Neural progenitor cell (in vitro differentiated cells): ENCODE results near the gene KIF26B.

ENCODE experiments used
- EZH2 ChIP-seq: fragments of 200-600 bp; sonication (generic); IDR thresholded peaks from 2 replicates; pipeline ENCODE4 v1.6.1; 2017; ENCODE audit warnings: antibody characterized with exemption, mild to moderate bottlenecking, moderate library complexity
- EZH2phosphoT487 ChIP-seq: fragments of 200-600 bp; sonication (generic); IDR thresholded peaks from 2 replicates; pipeline ENCODE4 v1.6.1; 2017; ENCODE audit warnings: antibody characterized with exemption
- TF ChIP-seq, protein P1 (sequence below): fragments of 200-600 bp; sonication (generic); IDR thresholded peaks from 2 replicates; pipeline ENCODE4 v1.5.1; 2017; ENCODE audit warnings: antibody characterized with exemption, mild to moderate bottlenecking

DNA sequence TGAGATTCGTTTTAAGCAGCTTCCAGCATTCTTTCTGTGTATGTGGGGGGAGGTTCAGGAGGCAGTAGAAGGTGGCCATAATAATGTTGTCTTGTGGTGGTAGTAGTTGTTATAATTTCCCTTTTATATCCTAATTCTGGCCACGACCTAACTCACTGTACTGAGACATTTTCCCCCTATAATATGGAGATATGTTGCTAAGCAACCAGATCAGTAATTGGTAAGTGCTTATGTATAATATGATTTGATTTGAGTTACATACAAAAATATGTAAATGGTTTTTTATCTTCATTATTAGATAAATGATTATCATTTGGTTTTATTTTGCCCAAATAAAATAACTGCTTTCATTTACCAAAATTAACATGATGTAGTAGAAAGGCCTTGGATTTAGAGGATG, 376.2 kb downstream of the KIF26B start:
- TF ChIP-seq, protein P1, sequence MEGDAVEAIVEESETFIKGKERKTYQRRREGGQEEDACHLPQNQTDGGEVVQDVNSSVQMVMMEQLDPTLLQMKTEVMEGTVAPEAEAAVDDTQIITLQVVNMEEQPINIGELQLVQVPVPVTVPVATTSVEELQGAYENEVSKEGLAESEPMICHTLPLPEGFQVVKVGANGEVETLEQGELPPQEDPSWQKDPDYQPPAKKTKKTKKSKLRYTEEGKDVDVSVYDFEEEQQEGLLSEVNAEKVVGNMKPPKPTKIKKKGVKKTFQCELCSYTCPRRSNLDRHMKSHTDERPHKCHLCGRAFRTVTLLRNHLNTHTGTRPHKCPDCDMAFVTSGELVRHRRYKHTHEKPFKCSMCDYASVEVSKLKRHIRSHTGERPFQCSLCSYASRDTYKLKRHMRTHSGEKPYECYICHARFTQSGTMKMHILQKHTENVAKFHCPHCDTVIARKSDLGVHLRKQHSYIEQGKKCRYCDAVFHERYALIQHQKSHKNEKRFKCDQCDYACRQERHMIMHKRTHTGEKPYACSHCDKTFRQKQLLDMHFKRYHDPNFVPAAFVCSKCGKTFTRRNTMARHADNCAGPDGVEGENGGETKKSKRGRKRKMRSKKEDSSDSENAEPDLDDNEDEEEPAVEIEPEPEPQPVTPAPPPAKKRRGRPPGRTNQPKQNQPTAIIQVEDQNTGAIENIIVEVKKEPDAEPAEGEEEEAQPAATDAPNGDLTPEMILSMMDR = no peak
- TF ChIP-seq EZH2 (no peak), EZH2phosphoT487 (no peak)
